K562 (cell line): ENCODE results near the gene MYCBPAP. TPM values are rescaled to one million over a fixed set of nuclear protein-coding genes. Genes with fewer than 3 reads are reported as not detected.

Source experiments
- ATAC-seq: fragments of 200-7000 bp; cut with Tn5 transposase; 3 replicates; pipeline ENCODE4 v1.9.1; 2020; ENCODE audit warnings: moderate library complexity
- BruUV-seq: library from RNA; stranded (reverse); fragments of 400-500 nt; replicated peaks from 2 replicates; lab custom pipeline; 2021; lab: Mats Ljungman, UMichigan
- CTCF ChIA-PET: fragments of 300-600 bp; formaldehyde crosslinking; extraction: SDS; loops from one replicate; lab custom pipeline; 2021; ENCODE audit warnings: low intra/inter-chr PET ratio; lab: Yijun Ruan, JAX
- POLR2A ChIA-PET: fragments of 300-600, 350-650 bp; sonication (Branson Sonifier 250); formaldehyde crosslinking; extraction: SDS; loops from one replicate; lab custom pipeline; 2021; ENCODE audit warnings: antibody characterized with exemption, inconsistent platforms; lab: Yijun Ruan, JAX
- DNase-seq, 4 experiments: peaks; one replicate each; pipeline versions ENCODE4 v3.0.0 to v3.0.0-alpha.2; 2011 to 2018; ENCODE audit warnings: low spot score in 3 of 4, mixed read lengths in 3 of 4; ENCODE audit errors: extremely low read depth in 1 of 4
- FAIRE-seq: peaks from 2 replicates; lab custom pipeline; 2011; peaks lifted over from hg19 to GRCh38; lab: Jason Lieb, UNC
- H2AFZ ChIP-seq: 2 replicates; pipeline ENCODE4 v1.6.0; 2011; ENCODE audit warnings: low read depth, low read length, control low read depth, inconsistent platforms
- H3K27ac ChIP-seq: fragments of 200-600 bp; 3 replicates; pipeline ENCODE4 v1.8.0; 2011; ENCODE audit warnings: low read depth, mild to moderate bottlenecking, control low read depth, inconsistent platforms, low read length, moderate library complexity, mixed read lengths; ENCODE audit errors: extremely low read depth
- H3K27me3 ChIP-seq, 2 experiments: fragments of 300-600 bp in 1 of 2; 2 replicates in 1 of 2; 3 replicates in 1 of 2; pipeline versions ENCODE4 v1.6.0 to v1.8.0; 2011; ENCODE audit warnings: inconsistent platforms in 2 of 2, low read length in 2 of 2, mild to moderate bottlenecking in 1 of 2, mixed read lengths in 1 of 2, moderate library complexity in 1 of 2; ENCODE audit not compliant: control insufficient read depth in 2 of 2, insufficient read depth in 2 of 2
- H3K36me3 ChIP-seq: fragments of 300-600 bp; 3 replicates; pipeline ENCODE4 v1.8.0; 2011; ENCODE audit warnings: mild to moderate bottlenecking, low read length, inconsistent platforms; ENCODE audit not compliant: control insufficient read depth, insufficient read depth
- H3K4me1 ChIP-seq, 2 experiments: fragments of 200-600 bp in 1 of 2; replicated peaks in 1 of 2; 2 replicates in 1 of 2; 3 replicates in 1 of 2; pipeline versions ENCODE4 v1.5.1 to v1.8.0; 2011; ENCODE audit warnings: inconsistent platforms in 2 of 2, low read length in 2 of 2, mild to moderate bottlenecking in 1 of 2, mixed read lengths in 1 of 2, moderate library complexity in 1 of 2; ENCODE audit not compliant: control insufficient read depth in 2 of 2, insufficient read depth in 2 of 2
- H3K4me2 ChIP-seq: 2 replicates; pipeline ENCODE4 v1.6.1; 2011; ENCODE audit warnings: low read length, control low read depth, inconsistent platforms, mixed read lengths; ENCODE audit not compliant: insufficient read depth
- H3K4me3 ChIP-seq: fragments of 200-600 bp; sonication (generic), shearing (Covaris generic); 2 replicates; pipeline ENCODE4 v1.5.1; 2016; ENCODE audit warnings: control low read depth, inconsistent platforms
- H3K79me2 ChIP-seq: fragments of 200-600 bp; 3 replicates; pipeline ENCODE4 v1.8.0; 2011; ENCODE audit warnings: low read length, inconsistent platforms; ENCODE audit not compliant: control insufficient read depth, insufficient read depth
- H3K9ac ChIP-seq, 2 experiments: 2 replicates each; pipeline versions ENCODE4 v1.6.0 to v1.6.1; 2011; ENCODE audit warnings: low read depth in 2 of 2, low read length in 2 of 2, control low read depth in 1 of 2, inconsistent platforms in 1 of 2, mild to moderate bottlenecking in 1 of 2, mixed read lengths in 1 of 2; ENCODE audit not compliant: insufficient read depth in 1 of 2
- H3K9me1 ChIP-seq: one replicate; pipeline ENCODE4 v1.6.0; 2011; ENCODE audit warnings: inconsistent platforms, mild to moderate bottlenecking, low read length, moderate library complexity; ENCODE audit not compliant: control insufficient read depth, insufficient read depth
- H3K9me3 ChIP-seq: replicated peaks from 2 replicates; pipeline ENCODE4 v1.5.1; 2011; ENCODE audit warnings: low read depth, low read length, inconsistent platforms; ENCODE audit not compliant: control insufficient read depth, insufficient read depth
- H4K20me1 ChIP-seq: replicated peaks from 2 replicates; pipeline ENCODE4 v1.6.1; 2011; ENCODE audit warnings: low read length, inconsistent platforms, mixed read lengths; ENCODE audit not compliant: control insufficient read depth, insufficient read depth
- ARID1B ChIP-seq: fragments of 450-650 bp; IDR thresholded peaks from 2 replicates; pipeline ENCODE4 v1.6.1; 2016; ENCODE audit warnings: antibody characterized with exemption, mild to moderate bottlenecking, inconsistent platforms
- ATF7 ChIP-seq: fragments of 450-650 bp; IDR thresholded peaks from 2 replicates; pipeline ENCODE4 v1.7.1; 2014; ENCODE audit warnings: mild to moderate bottlenecking, moderate library complexity
- CCNT2 ChIP-seq: IDR thresholded peaks from 2 replicates; pipeline ENCODE4 v1.6.1; 2011; ENCODE audit warnings: borderline replicate concordance, low read depth, mild to moderate bottlenecking, moderate library complexity, mixed read lengths, low read length; ENCODE audit not compliant: insufficient read length; ENCODE audit errors: extremely low read depth
- CTBP1 ChIP-seq: fragments of 450-650 bp; IDR thresholded peaks from 2 replicates; pipeline ENCODE4 v1.6.1; 2016; ENCODE audit warnings: borderline replicate concordance
- EGR1 ChIP-seq: fragments of 450-650 bp; conservative IDR thresholded peaks from 2 replicates; pipeline ENCODE4 v1.6.1; 2017; ENCODE audit warnings: mild to moderate bottlenecking
- HMGN3 ChIP-seq: IDR thresholded peaks from 2 replicates; pipeline ENCODE4 v1.6.1; 2011; ENCODE audit warnings: borderline replicate concordance, low read depth, mild to moderate bottlenecking, mixed read lengths, low read length; ENCODE audit not compliant: insufficient read length; ENCODE audit errors: extremely low read depth
- JUN ChIP-seq, 2 experiments: sonication (generic) in 1 of 2; formaldehyde crosslinking in 1 of 2; IDR thresholded peaks; 2 replicates each; pipeline versions ENCODE4 v1.6.1 to v1.8.0; 2012 to 2022; ENCODE audit warnings: borderline replicate concordance in 2 of 2, mild to moderate bottlenecking in 2 of 2, improper control_type of control experiment in 1 of 2, low read depth in 1 of 2, low read length in 1 of 2, missing genetic modification reagents in 1 of 2
- KAT2B ChIP-seq: IDR thresholded peaks from one replicate; pipeline ENCODE4 v1.6.1; 2012; ENCODE audit warnings: low read depth, mild to moderate bottlenecking, control low read depth, inconsistent platforms, low read length, moderate library complexity
- KDM5B ChIP-seq: fragments of 200-600 bp; sonication (generic); IDR thresholded peaks from 2 replicates; pipeline ENCODE4 v1.6.1; 2012; ENCODE audit warnings: low read depth, mild to moderate bottlenecking, moderate library complexity, low read length, control low read depth, inconsistent platforms; ENCODE audit not compliant: insufficient replicate concordance
- POLR2G ChIP-seq: fragments of 200-400 bp; formaldehyde crosslinking; IDR thresholded peaks from 2 replicates; pipeline ENCODE4 v1.6.1; 2017; ENCODE audit warnings: low read depth, mild to moderate bottlenecking, antibody characterized with exemption, low read length, moderate library complexity
- RBFOX2 ChIP-seq: fragments of 200-400 bp; formaldehyde crosslinking; IDR thresholded peaks from 2 replicates; pipeline ENCODE4 v1.6.1; 2017; ENCODE audit warnings: low read depth, mild to moderate bottlenecking, low read length, moderate library complexity
- RBM15 ChIP-seq: fragments of 200-400 bp; formaldehyde crosslinking; IDR thresholded peaks from 2 replicates; pipeline ENCODE4 v1.6.1; 2018; ENCODE audit warnings: mild to moderate bottlenecking, low read length, moderate library complexity; ENCODE audit not compliant: insufficient read depth
- ZBED1 ChIP-seq: IDR thresholded peaks from 2 replicates; pipeline ENCODE4 v1.6.1; 2014
- ZNF263 ChIP-seq: sonication (generic); formaldehyde crosslinking; IDR thresholded peaks from 2 replicates; pipeline ENCODE4 v1.8.0; 2022; ENCODE audit warnings: mild to moderate bottlenecking, missing genetic modification reagents, borderline replicate concordance
- WGBS: fragments of 100-300 bp; shearing (Covaris generic); methylation state at CpG from one replicate; pipeline ENCODE4 v1.1.6; 2016; ENCODE audit warnings: low coverage, mixed read lengths; ENCODE audit not compliant: insufficient coverage; ENCODE audit errors: missing lambda C conversion rate; 5-methylcytosine and 5-hydroxymethylcytosine counted together
- in situ Hi-C: fragments of 300-500 bp; cut with MboI; formaldehyde crosslinking; loops from 4 replicates; pipeline ENCODE4 v1.15.0; 2018; ENCODE audit warnings: inconsistent platforms, mixed read lengths
- intact Hi-C: fragments of 100-400 bp; cut with micrococcal nuclease; formaldehyde crosslinking; loops from 2 replicates; pipeline ENCODE4 v1.14.2; 2022
- polyA plus RNA-seq, 8 experiments: library from polyadenylated mRNA; depleted of rRNA in 4 of 8; stranded (reverse) in 5 of 8; unstranded in 3 of 8; fragments of >200 nt; fragmentation: Nextera tagmentation in 2 of 8; fragmentation: Illumina TruSeq in 1 of 8; extraction: Ambion mirVana in 2 of 8; extraction: Trizol in 1 of 8; gene quantifications; 2 replicates each; pipeline versions ENCODE4 v1.2.1 to v1.2.3, GENCODE V29; 2011 to 2014; ENCODE audit warnings: inconsistent platforms in 1 of 8, missing spikeins in 1 of 8
- total RNA-seq, 7 experiments: library from RNA; depleted of rRNA in 6 of 7; stranded (reverse); fragments of >200 nt in 6 of 7; fragmentation: Illumina TruSeq in 2 of 7; extraction: Trizol in 2 of 7; gene quantifications; 2 replicates each; pipeline versions ENCODE4 v1.2.1 to v1.2.3, GENCODE V29; 2011 to 2021; ENCODE audit warnings: low replicate concordance in 1 of 7
- TF ChIP-seq, protein P1 (sequence below): fragments of 450-650 bp; formaldehyde crosslinking; IDR thresholded peaks from 2 replicates; pipeline ENCODE4 v1.4.0; 2022; ENCODE audit warnings: mild to moderate bottlenecking, moderate library complexity
- TF ChIP-seq, protein P2 (sequence below), 3 experiments: IDR thresholded peaks in 2 of 3; conservative IDR thresholded peaks in 1 of 3; 2 replicates each; pipeline ENCODE4 v1.5.1; 2011 to 2012; ENCODE audit warnings: low read length in 3 of 3, mild to moderate bottlenecking in 3 of 3, control low read depth in 2 of 3, improper control_type of control experiment in 1 of 3, inconsistent platforms in 1 of 3, low read depth in 1 of 3, mixed read lengths in 1 of 3, moderate library complexity in 1 of 3; ENCODE audit not compliant: insufficient read depth in 2 of 3

MYCBPAP gene
- total and polyA plus RNA-seq, 9 of the 15 experiments (the other 6 are each of a cell fraction or from before 2014, with no cell fraction given) = not detected

DNA sequence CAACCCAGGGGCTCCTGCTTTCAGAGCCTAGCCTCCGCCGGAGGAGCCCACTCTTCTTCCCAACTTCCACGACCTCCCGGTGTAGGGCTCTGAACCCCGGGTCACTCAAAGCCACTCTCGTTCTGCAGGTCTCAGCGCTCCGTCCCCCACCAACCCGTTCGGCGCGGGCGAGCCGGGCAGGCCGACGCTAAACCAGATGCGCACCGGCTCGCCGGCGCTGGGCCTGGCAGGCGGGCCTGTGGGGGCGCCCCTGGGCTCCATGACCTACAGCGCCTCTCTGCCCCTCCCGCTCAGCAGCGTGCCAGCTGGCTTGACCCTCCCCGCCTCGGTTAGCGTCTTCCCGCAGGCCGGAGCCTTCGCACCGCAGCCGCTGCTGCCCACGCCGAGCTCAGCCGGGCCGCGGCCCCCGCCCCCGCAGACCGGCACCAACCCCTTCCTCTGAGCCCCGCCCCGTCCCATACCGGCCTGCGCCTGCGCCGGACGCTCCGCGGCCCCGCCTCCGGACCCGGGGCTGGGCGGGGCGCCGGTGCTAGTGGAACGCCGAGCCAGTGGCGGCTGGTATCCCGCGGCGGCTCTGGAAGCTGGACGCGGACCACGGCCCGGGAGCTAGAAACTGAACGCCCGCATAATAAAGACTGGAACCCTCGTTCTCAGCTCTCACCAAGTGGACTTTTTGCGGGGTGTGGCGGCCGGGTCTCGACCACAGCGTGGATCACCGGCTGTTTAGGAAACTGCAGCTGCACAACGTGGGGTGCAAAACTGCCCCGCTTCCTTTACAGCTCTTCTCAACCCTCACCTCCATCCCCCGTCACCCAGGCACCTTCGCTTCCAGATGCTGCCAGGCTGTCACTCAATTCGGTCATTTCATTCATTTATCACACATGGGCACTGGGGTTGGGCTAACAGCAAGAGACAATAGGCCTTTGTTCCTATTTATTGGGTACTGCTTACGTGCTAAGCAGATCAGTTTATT, 33.8 kb downstream of the MYCBPAP start:
- peak overlapping the region; percentile 60 to 87; a peak in 3 of 4 replicates for H3K9ac ChIP-seq
- peaks cover 0 to 3% of the 10 kb centered on the region in 2 experiments; a peak in 1 of 5 replicates for H3K27me3 ChIP-seq
- DNase-seq (peak; percentile 90 to 99 (median 99)), FAIRE-seq (peak; percentile 58), ATAC-seq (peak; percentile 95)
- no TSS peak for BruUV-seq
- H3K79me2 ChIP-seq = no peaks in the 10 kb centered on the region
- 5% methylated on average over 56 of the region's 82 CpGs for WGBS
- H3K9me1 ChIP-seq = no peaks in the 10 kb centered on the region
- peaks cover 9 to 47% of the 10 kb centered on the region in 2 experiments; a peak in 4 of 5 replicates for H3K4me1 ChIP-seq
- in situ Hi-C loops = loop anchor here (10.0 kb wide), 1 partner anchor 413 kb away; no protein-coding TSS in a partner anchor
- ChIA-PET POLR2A (interaction anchor here (0.6 to 1.2 kb wide), 7 partner anchors 9 to 351 kb away, joined by 3 to 4 read pairs (median 3); partner anchors contain the start of genes EPN3 and TOB1), CTCF (interaction anchor here (0.6 to 1.1 kb wide), 2 partner anchors 63 to 140 kb away, joined by 3 to 4 read pairs; no protein-coding TSS in a partner anchor)
- H3K9me3 ChIP-seq = no peaks in the 10 kb centered on the region
- H2AFZ ChIP-seq = peak overlapping the region; percentile 98
- intact Hi-C loops = no loop called here
- H3K4me3 ChIP-seq = peak overlapping the region; percentile 41
- H3K4me2 ChIP-seq = peak overlapping the region; percentile 96
- 0 out of 2 replicates have a peak, but pooled peaks cover 4% of the 10 kb centered on the region for H4K20me1 ChIP-seq
- H3K27ac ChIP-seq = peak overlapping the region; percentile 34; the same call in 2 of the 3 replicates
- H3K36me3 ChIP-seq = no peaks in the 10 kb centered on the region
- TF ChIP-seq ARID1B (no peak), HMGN3 (peak; percentile 87), JUN (IDR thresholded peaks at IDR 0.05; ENCODE audit: borderline replicate concordance, low read depth, low read length) (peak; percentile 28; the same call in 1 of the 2 replicates), JUN (CRISPR knock-in tag; IDR thresholded peaks at IDR 0.05; ENCODE audit: borderline replicate concordance) (peak; percentile 49; the same call in 1 of the 2 replicates), KAT2B (no peak), RBM15 (no peak), POLR2G (peak; percentile 80), CTBP1 (peak; percentile 71), KDM5B (peak; percentile 61), EGR1 (peak; percentile 97), CCNT2 (peak; percentile 84), ATF7 (peak; percentile 21; the same call in 1 of the 2 replicates), ZBED1 (0 out of 2 replicates have a peak, but pooled peaks have one; percentile 31), ZNF263 (CRISPR knock-in tag) (no peak), RBFOX2 (peak; percentile 75)
- TF ChIP-seq, protein P1, sequence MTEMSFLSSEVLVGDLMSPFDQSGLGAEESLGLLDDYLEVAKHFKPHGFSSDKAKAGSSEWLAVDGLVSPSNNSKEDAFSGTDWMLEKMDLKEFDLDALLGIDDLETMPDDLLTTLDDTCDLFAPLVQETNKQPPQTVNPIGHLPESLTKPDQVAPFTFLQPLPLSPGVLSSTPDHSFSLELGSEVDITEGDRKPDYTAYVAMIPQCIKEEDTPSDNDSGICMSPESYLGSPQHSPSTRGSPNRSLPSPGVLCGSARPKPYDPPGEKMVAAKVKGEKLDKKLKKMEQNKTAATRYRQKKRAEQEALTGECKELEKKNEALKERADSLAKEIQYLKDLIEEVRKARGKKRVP = no peak
- TF ChIP-seq, protein P2, sequence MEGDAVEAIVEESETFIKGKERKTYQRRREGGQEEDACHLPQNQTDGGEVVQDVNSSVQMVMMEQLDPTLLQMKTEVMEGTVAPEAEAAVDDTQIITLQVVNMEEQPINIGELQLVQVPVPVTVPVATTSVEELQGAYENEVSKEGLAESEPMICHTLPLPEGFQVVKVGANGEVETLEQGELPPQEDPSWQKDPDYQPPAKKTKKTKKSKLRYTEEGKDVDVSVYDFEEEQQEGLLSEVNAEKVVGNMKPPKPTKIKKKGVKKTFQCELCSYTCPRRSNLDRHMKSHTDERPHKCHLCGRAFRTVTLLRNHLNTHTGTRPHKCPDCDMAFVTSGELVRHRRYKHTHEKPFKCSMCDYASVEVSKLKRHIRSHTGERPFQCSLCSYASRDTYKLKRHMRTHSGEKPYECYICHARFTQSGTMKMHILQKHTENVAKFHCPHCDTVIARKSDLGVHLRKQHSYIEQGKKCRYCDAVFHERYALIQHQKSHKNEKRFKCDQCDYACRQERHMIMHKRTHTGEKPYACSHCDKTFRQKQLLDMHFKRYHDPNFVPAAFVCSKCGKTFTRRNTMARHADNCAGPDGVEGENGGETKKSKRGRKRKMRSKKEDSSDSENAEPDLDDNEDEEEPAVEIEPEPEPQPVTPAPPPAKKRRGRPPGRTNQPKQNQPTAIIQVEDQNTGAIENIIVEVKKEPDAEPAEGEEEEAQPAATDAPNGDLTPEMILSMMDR (IDR thresholded peaks at IDR 0.05 in 2 of 3, conservative IDR thresholded peaks at IDR 0.05 in 1 of 3; ENCODE audit: insufficient read depth in 2 of 3, low read depth in 1 of 3, low read length in 3 of 3) = peak; percentile 33 to 41 (median 34); a peak in 4 of 6 replicates
